ENCODE measurements around the gene TNFRSF18. TPM values are rescaled to one million over a fixed set of nuclear protein-coding genes. Genes with fewer than 3 reads are reported as not detected.

Gene TNFRSF18
- total RNA-seq, 4 donors from 2014 or later, result 0.29 to 0.66 TPM; not detected in 2

GRCh38 chr1:1240822-1241587 lies 34.6 kb upstream of the TNFRSF18 start:
- intact Hi-C loops (cut with DNase I), result no loop called here
- Histone ChIP-seq H3K27ac (replicated peaks in 1 of 4) (no peak overlapping the region), H3K27me3 (peaks cover 0 to 62% (median 14%) of the 10 kb centered on the region in 4 donors)

GRCh38 chr1:1240348-1240732 lies 33.9 kb upstream of the TNFRSF18 start:
- WGBS, result 40% methylated on average over 1 of the region's 11 CpGs
- Histone ChIP-seq H3K9me3 (no peaks in the 10 kb centered on the region), H3K4me3 (no peak overlapping the region), H3K4me1 (peaks cover 9 to 29% (median 12%) of the 10 kb centered on the region in 4 donors), H3K27me3 (peaks cover 0 to 56% (median 9%) of the 10 kb centered on the region in 4 donors), H3K27ac (replicated peaks in 1 of 4) (no peak overlapping the region), H3K36me3 (peaks cover 0 to 26% (median 6%) of the 10 kb centered on the region in 4 donors)
- intact Hi-C loops (cut with DNase I), result no loop called here
- DNase-seq (ENCODE audit: extremely low spot score), result no peak
- no peak for TF ChIP-seq POLR2A (IDR thresholded peaks at IDR 0.05; ENCODE audit: low read depth)

More at GRCh38 chr1:1240822-1241587, 34.6 kb upstream of the TNFRSF18 start:
- 47% methylated on average over 11 of the region's 23 CpGs for WGBS
- H3K4me3 ChIP-seq, result no peak overlapping the region
- H3K9me3 ChIP-seq, result no peaks in the 10 kb centered on the region
- no peak for DNase-seq (ENCODE audit: extremely low spot score)
- H3K36me3 ChIP-seq, result peaks cover 0 to 24% (median 4%) of the 10 kb centered on the region in 4 donors
- peaks cover 9 to 31% (median 14%) of the 10 kb centered on the region in 4 donors for H3K4me1 ChIP-seq
- TF ChIP-seq CTCF (IDR thresholded peaks at IDR 0.05), result no peak
- no peak for TF ChIP-seq POLR2AphosphoS5 (IDR thresholded peaks at IDR 0.05)

GRCh38 chr1:1239614-1240347 lies 33.4 kb upstream of the TNFRSF18 start:
- Histone ChIP-seq H3K4me1 (peaks cover 9 to 29% (median 12%) of the 10 kb centered on the region in 4 donors), H3K36me3 (peaks cover 0 to 32% (median 9%) of the 10 kb centered on the region in 4 donors), H3K27me3 (peaks cover 0 to 53% (median 9%) of the 10 kb centered on the region in 4 donors), H3K9me3 (no peaks in the 10 kb centered on the region), H3K4me3 (no peak overlapping the region), H3K27ac (replicated peaks in 1 of 4) (no peak overlapping the region)
- 56% methylated on average over 6 of the region's 30 CpGs for WGBS
- TF ChIP-seq CTCF (IDR thresholded peaks at IDR 0.05), result no peak
- TF ChIP-seq POLR2A (IDR thresholded peaks at IDR 0.05; ENCODE audit: low read depth), result no peak
- TF ChIP-seq POLR2AphosphoS5 (IDR thresholded peaks at IDR 0.05), result no peak
- TF ChIP-seq EP300 (IDR thresholded peaks at IDR 0.05), result no peak
- intact Hi-C loops (cut with DNase I), result no loop called here
- DNase-seq (ENCODE audit: extremely low spot score), result no peak

GRCh38 chr1:1239227-1239613 lies 32.8 kb upstream of the TNFRSF18 start:
- no peak for DNase-seq (ENCODE audit: extremely low spot score)
- WGBS, result 67% methylated on average over 14 of the region's 15 CpGs
- Histone ChIP-seq H3K4me3 (no peak overlapping the region), H3K4me1 (peaks cover 9 to 31% (median 12%) of the 10 kb centered on the region in 4 donors), H3K36me3 (peaks cover 0 to 36% (median 12%) of the 10 kb centered on the region in 4 donors), H3K27ac (replicated peaks in 1 of 4) (no peak overlapping the region), H3K9me3 (no peaks in the 10 kb centered on the region), H3K27me3 (peaks cover 0 to 53% (median 9%) of the 10 kb centered on the region in 4 donors)
- TF ChIP-seq EP300 (IDR thresholded peaks at IDR 0.05), result no peak
- TF ChIP-seq CTCF (IDR thresholded peaks at IDR 0.05), result no peak
- no peak for TF ChIP-seq POLR2A (IDR thresholded peaks at IDR 0.05; ENCODE audit: low read depth)
- TF ChIP-seq POLR2AphosphoS5 (IDR thresholded peaks at IDR 0.05), result no peak
- intact Hi-C loops (cut with DNase I), result no loop called here

GRCh38 chr1:1238702-1239178 lies 32.3 kb upstream of the TNFRSF18 start:
- H3K27ac ChIP-seq (replicated peaks in 1 of 4), result no peak overlapping the region
- H3K4me1 ChIP-seq, result peaks cover 9 to 36% (median 14%) of the 10 kb centered on the region in 4 donors
- H3K9me3 ChIP-seq, result no peaks in the 10 kb centered on the region
- peaks cover 0 to 38% (median 12%) of the 10 kb centered on the region in 4 donors for H3K36me3 ChIP-seq
- 85% methylated on average over 7 of the region's 19 CpGs for WGBS
- TF ChIP-seq POLR2A (IDR thresholded peaks at IDR 0.05; ENCODE audit: low read depth) (no peak), POLR2AphosphoS5 (IDR thresholded peaks at IDR 0.05) (no peak), EP300 (IDR thresholded peaks at IDR 0.05) (no peak), CTCF (IDR thresholded peaks at IDR 0.05) (no peak)
- H3K4me3 ChIP-seq, result no peak overlapping the region
- peaks cover 0 to 53% (median 9%) of the 10 kb centered on the region in 4 donors for H3K27me3 ChIP-seq
- no peak for DNase-seq (ENCODE audit: extremely low spot score)
- intact Hi-C loops (cut with DNase I), result no loop called here

Measured in esophagus muscularis mucosa (tissue), 4 donors.